Fibroblast of mammary gland (primary cell): ENCODE measurements around the gene MYO16.

Experiments used
- DNase-seq: peaks from one replicate; pipeline ENCODE4 v3.0.0-alpha.2; 2010; ENCODE audit warnings: low read depth
- H3K4me3 ChIP-seq: 2 replicates; pipeline ENCODE4 v1.5.1; 2011; ENCODE audit warnings: low read depth, mild to moderate bottlenecking, low read length, moderate library complexity; ENCODE audit not compliant: control insufficient read depth
- TF ChIP-seq, protein P1 (sequence below): conservative IDR thresholded peaks from 2 replicates; pipeline ENCODE4 v1.5.1; 2011; ENCODE audit warnings: low read depth, low read length, inconsistent platforms; ENCODE audit not compliant: control insufficient read depth, insufficient read depth

MYO16 gene

DNA sequence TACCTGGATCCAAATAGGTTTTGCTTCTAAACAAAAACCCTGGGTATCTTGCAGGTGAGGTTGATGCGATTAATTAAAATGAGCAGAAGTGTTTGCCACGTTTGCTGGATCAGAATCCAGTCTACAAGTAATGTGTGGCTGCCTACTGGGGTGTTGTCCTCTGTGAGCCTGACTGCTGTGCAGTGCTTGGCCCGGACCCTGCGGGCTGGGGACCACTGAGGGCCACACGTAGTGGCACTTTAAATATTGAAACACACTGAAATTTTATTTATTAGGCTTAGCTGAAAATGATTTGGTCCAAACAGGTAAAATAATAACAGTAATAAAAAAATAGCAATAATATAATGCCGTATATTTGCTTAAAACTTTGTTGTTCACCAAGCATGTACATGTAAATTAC, 338.0 kb downstream of the MYO16 start:
- no peak overlapping the region for H3K4me3 ChIP-seq
- TF ChIP-seq, protein P1, sequence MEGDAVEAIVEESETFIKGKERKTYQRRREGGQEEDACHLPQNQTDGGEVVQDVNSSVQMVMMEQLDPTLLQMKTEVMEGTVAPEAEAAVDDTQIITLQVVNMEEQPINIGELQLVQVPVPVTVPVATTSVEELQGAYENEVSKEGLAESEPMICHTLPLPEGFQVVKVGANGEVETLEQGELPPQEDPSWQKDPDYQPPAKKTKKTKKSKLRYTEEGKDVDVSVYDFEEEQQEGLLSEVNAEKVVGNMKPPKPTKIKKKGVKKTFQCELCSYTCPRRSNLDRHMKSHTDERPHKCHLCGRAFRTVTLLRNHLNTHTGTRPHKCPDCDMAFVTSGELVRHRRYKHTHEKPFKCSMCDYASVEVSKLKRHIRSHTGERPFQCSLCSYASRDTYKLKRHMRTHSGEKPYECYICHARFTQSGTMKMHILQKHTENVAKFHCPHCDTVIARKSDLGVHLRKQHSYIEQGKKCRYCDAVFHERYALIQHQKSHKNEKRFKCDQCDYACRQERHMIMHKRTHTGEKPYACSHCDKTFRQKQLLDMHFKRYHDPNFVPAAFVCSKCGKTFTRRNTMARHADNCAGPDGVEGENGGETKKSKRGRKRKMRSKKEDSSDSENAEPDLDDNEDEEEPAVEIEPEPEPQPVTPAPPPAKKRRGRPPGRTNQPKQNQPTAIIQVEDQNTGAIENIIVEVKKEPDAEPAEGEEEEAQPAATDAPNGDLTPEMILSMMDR = no peak
- no peak for DNase-seq

DNA sequence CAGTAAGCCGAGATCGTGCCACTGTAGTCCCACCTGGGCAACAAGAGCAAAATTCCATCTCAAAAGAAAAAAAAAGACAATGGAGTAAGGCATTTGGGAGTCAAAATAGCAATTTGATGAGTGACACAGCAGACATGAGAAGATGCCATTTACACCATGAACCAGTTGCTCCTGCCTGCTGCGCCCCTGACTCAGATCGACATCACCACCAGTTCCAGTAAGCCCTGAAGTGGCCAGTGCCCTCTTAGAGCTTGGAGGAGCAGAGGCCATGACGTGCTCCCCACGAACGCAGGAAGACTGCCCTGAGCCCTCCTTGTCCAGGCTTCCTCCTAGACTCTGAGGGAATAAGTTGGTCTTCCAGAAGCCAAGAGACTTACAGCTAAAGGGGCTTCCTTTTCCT, 339.2 kb downstream of the MYO16 start:
- H3K4me3 ChIP-seq = no peak overlapping the region
- TF ChIP-seq, protein P1 = no peak
- DNase-seq = no peak

DNA sequence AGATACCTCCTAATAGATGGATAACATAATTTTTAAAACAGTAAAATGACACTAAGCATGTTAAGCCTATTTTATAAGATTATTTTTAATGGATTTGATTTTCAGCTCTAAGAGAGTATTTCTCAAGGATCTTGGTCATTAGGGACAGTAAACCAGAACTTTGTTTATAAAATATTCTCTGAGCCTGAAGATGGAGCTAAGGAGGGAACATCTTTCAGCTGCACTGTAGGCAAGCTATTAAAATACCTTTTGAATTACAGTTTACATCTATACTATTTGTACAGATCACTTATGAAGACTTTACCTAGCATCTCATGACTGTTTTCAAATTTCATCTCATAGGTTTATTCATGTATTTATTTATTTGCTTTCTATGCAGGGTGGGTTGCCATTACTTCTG, 345.3 kb downstream of the MYO16 start:
- no peak for DNase-seq
- no peak overlapping the region for H3K4me3 ChIP-seq
- TF ChIP-seq, protein P1 = no peak

DNA sequence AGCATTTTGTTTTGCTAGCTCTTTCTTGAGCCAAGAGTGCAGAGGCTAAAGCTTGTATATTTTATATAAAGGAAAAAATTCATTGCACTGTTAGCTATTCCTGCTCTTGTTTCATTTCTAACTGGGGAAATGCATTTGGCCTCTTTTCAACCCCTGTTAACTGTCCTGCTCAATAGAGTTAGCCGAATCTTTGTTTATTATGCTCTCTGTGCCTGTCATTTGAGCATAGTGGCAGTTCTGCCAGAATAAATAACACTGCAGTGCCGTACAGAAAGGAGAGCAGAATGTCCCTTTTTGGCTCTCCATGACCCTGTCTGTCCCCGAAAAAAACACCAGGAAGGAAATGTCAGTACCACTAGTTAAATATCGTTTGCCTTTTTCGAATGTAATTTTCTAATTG, 350.8 kb downstream of the MYO16 start:
- no peak overlapping the region for H3K4me3 ChIP-seq
- DNase-seq = no peak
- TF ChIP-seq, protein P1 = no peak

DNA sequence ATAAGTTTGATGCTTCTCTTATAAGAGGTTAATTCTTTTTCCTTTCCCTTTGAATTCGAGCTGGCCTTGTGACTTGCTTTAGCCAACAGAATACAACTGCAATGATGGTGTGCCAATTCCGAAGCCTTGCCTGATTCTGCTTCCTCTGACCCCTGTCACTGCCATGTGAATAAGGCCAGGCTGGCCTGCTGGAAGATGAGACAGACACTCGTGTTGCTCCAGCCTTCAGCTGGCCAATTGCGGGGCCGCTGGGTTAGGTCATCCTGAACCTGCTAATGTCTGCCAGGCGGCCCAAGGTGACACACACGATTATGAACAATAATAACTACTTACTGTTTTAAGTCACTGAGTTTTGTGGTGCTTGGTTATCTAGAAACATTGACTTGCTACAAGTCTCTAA, 352.0 kb downstream of the MYO16 start:
- TF ChIP-seq, protein P1 = no peak
- DNase-seq = no peak

DNA sequence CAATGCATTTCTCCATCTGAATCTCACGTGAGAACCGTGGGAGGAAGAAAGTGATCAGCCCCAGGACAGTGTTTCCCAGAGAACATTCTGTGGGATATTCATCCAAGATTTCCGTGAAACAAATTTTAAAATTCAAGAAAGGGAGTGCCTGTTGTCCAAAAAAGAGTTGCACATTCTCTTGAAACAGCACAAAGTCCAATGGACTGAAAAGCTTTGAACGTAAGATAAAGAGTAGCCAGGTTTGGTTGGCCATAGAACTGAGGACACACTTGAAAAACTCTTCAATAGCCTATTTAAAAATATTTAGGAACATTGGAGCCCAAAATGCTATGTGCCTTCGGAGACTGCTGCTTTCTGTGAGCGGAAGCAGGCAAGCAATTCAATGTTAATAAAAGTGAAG, 353.9 kb downstream of the MYO16 start:
- DNase-seq = no peak
- TF ChIP-seq, protein P1 = no peak

More for the DNA sequence above, 352.0 kb downstream of the MYO16 start:
- H3K4me3 ChIP-seq = no peak overlapping the region

DNA sequence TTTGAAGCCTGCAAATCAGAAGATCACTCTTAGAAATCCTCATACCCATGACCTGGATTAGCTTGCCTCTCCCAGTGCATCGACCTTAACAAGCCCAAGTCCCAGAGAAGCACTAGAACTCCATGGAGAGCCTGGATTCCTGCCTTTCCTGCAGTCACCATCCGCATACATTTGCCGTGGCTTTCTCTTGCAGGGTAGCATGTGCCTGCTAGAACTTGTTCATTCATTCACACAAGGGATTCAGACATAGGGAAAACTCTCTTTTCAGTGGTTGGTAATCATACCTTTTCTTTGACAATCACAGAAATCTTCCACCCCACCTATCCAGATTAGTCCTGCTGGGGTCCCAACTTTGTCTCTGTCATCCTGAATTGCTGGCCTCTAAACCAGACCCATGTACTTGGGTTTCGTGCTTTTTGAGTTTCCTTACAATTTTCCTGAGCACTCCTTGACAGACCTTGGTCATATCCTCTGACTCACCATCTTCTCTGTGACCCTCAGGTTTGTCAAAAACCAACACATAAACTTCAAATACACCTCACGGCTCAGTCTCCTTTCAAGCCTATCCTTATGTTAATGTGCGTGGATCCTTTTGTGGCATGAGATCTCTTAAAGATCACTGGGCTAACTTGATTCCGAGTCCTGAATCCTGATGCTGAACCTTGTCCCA, 355.0 kb downstream of the MYO16 start:
- DNase-seq = no peak
- H3K4me3 ChIP-seq = no peak overlapping the region
- TF ChIP-seq, protein P1 = no peak

More for the DNA sequence above, 353.9 kb downstream of the MYO16 start:
- no peak overlapping the region for H3K4me3 ChIP-seq
